IPS-18c (cell line): ENCODE measurements around the gene MTMR6.

ENCODE experiments used
- H3K4me3 ChIP-seq: 2 replicates; pipeline ENCODE4 v1.7.0; 2013; ENCODE audit warnings: low read depth, mild to moderate bottlenecking, low read length, moderate library complexity; ENCODE audit not compliant: insufficient read depth
- H3K9me3 ChIP-seq: one replicate; pipeline ENCODE4 v1.6.1; 2013; ENCODE audit warnings: mild to moderate bottlenecking, low read length, moderate library complexity; ENCODE audit not compliant: control insufficient read depth, insufficient read depth

The MTMR6 gene

GRCh38 chr13:25286308-25286968 lies 850 bp downstream of the MTMR6 start:
- peak overlapping the region; percentile 77 for H3K4me3 ChIP-seq
- no peaks in the 10 kb centered on the region for H3K9me3 ChIP-seq

- no peaks in the 10 kb centered on the region for H3K9me3 ChIP-seq
- H3K4me3 ChIP-seq: no peak overlapping the region
Measured at GRCh38 chr13:25281935-25282332, 5.4 kb downstream of the MTMR6 start.

GRCh38 chr13:25281193-25281934 lies 5.9 kb downstream of the MTMR6 start:
- no peak overlapping the region for H3K4me3 ChIP-seq
- H3K9me3 ChIP-seq: no peaks in the 10 kb centered on the region

- Histone ChIP-seq H3K4me3 (no peak overlapping the region), H3K9me3 (no peaks in the 10 kb centered on the region)
Measured at GRCh38 chr13:25280396-25280795, 6.9 kb downstream of the MTMR6 start.

GRCh38 chr13:25276748-25277147 lies 10.5 kb downstream of the MTMR6 start:
- H3K9me3 ChIP-seq: no peaks in the 10 kb centered on the region
- H3K4me3 ChIP-seq: no peak overlapping the region

- Histone ChIP-seq H3K9me3 (no peaks in the 10 kb centered on the region), H3K4me3 (no peak overlapping the region)
Measured at GRCh38 chr13:25268561-25268960, 18.7 kb downstream of the MTMR6 start.

- Histone ChIP-seq H3K4me3 (no peak overlapping the region), H3K9me3 (no peaks in the 10 kb centered on the region)
Measured at GRCh38 chr13:25267715-25268114, 19.6 kb downstream of the MTMR6 start.

GRCh38 chr13:25266706-25267105 lies 20.6 kb downstream of the MTMR6 start:
- no peak overlapping the region for H3K4me3 ChIP-seq

GRCh38 chr13:25262261-25262660 lies 25.0 kb downstream of the MTMR6 start:
- no peak overlapping the region for H3K4me3 ChIP-seq
- no peaks in the 10 kb centered on the region for H3K9me3 ChIP-seq

More at GRCh38 chr13:25266706-25267105, 20.6 kb downstream of the MTMR6 start:
- H3K9me3 ChIP-seq: no peaks in the 10 kb centered on the region

- H3K4me3 ChIP-seq: no peak overlapping the region
- no peaks in the 10 kb centered on the region for H3K9me3 ChIP-seq
Measured at GRCh38 chr13:25253702-25254101, 33.6 kb downstream of the MTMR6 start.

- no peaks in the 10 kb centered on the region for H3K9me3 ChIP-seq
- no peak overlapping the region for H3K4me3 ChIP-seq
Measured at GRCh38 chr13:25252752-25253151, 34.5 kb downstream of the MTMR6 start.

- Histone ChIP-seq H3K9me3 (no peaks in the 10 kb centered on the region), H3K4me3 (no peak overlapping the region)
Measured at GRCh38 chr13:25252225-25252624, 35.1 kb downstream of the MTMR6 start.

GRCh38 chr13:25249001-25249543 lies 38.2 kb downstream of the MTMR6 start:
- Histone ChIP-seq H3K4me3 (no peak overlapping the region), H3K9me3 (no peaks in the 10 kb centered on the region)

- Histone ChIP-seq H3K9me3 (no peaks in the 10 kb centered on the region), H3K4me3 (no peak overlapping the region)
Measured at GRCh38 chr13:25248071-25248470, 39.2 kb downstream of the MTMR6 start.

GRCh38 chr13:25247360-25247759 lies 39.9 kb downstream of the MTMR6 start:
- no peaks in the 10 kb centered on the region for H3K9me3 ChIP-seq
- H3K4me3 ChIP-seq: no peak overlapping the region

GRCh38 chr13:25244123-25244522 lies 43.2 kb downstream of the MTMR6 start:
- Histone ChIP-seq H3K9me3 (no peaks in the 10 kb centered on the region), H3K4me3 (no peak overlapping the region)

- H3K9me3 ChIP-seq: peaks cover 2% of the 10 kb centered on the region
- H3K4me3 ChIP-seq: no peak overlapping the region
Measured at GRCh38 chr13:25242956-25243355, 44.3 kb downstream of the MTMR6 start.

- Histone ChIP-seq H3K4me3 (no peak overlapping the region), H3K9me3 (peaks cover 2% of the 10 kb centered on the region)
Measured at GRCh38 chr13:25241007-25241406, 46.3 kb downstream of the MTMR6 start.
